ENCODE results near the gene IGSF9. TPM values are rescaled to one million over a fixed set of nuclear protein-coding genes. Genes with fewer than 3 reads are reported as not detected.

The IGSF9 gene
- 2.0 TPM for polyA plus RNA-seq (2013)

- CTCF ChIA-PET: interaction anchor here (0.8 to 2.9 kb wide), 20 partner anchors 9 to 148 kb away, joined by 3 to 20 read pairs (median 4); partner anchors contain the start of gene TAGLN2
- POLR2A ChIA-PET: interaction anchor here (0.6 kb wide), 1 partner anchor 53 kb away, joined by 3 read pairs; no protein-coding TSS in a partner anchor
- 3% methylated on average over 26 of the region's 58 CpGs for WGBS (ENCODE audit: insufficient coverage)
- Histone ChIP-seq H3K27ac (ENCODE audit: insufficient read depth in 1 of 2, low read depth in 1 of 2, low read length in 2 of 2, poor library complexity in 1 of 2, severe bottlenecking in 2 of 2) (no peak within 1 kb of the TSS), H3K27me3 (replicated peaks in 2 of 5; ENCODE audit: control insufficient read depth in 4 of 5, insufficient read depth in 5 of 5, low read length in 4 of 5) (peaks cover 0 to 25% (median 0%) of the 10 kb centered on the region in 5 experiments), H3K4me1 (ENCODE audit: control extremely low read depth in 1 of 4, control insufficient read depth in 4 of 4, insufficient read depth in 4 of 4, low read length in 3 of 4) (peaks cover 0 to 27% (median 11%) of the 10 kb centered on the region in 4 experiments), H3K9me3 (ENCODE audit: control extremely low read depth in 1 of 5, control insufficient read depth in 4 of 5, insufficient read depth in 2 of 5, low read depth in 1 of 5, low read length in 4 of 5) (no peaks in the 10 kb centered on the region), H3K36me3 (ENCODE audit: control insufficient read depth in 4 of 4, insufficient read depth in 4 of 4, low read length in 3 of 4) (no peaks in the 10 kb centered on the region), H3K4me3 (ENCODE audit: control insufficient read depth in 1 of 7, extremely low read depth in 1 of 7, insufficient read depth in 4 of 7, low read depth in 2 of 7, low read length in 6 of 7) (peak within 1 kb of the TSS; percentile 8 to 73 (median 48))
- peak; percentile 89 to 93 (median 92) for DNase-seq
Observed at GRCh38 chr1:159945483-159946241, at the start of gene IGSF9. Gene IGSF9, minus strand, starts transcription at chr1:159945613. Its CDS starts 2,159 bp downstream, at chr1:159943454.

- POLR2A ChIA-PET: no interaction called here
- DNase-seq: no peak
- Histone ChIP-seq H3K27ac (ENCODE audit: insufficient read depth in 1 of 2, low read depth in 1 of 2, low read length in 2 of 2, poor library complexity in 1 of 2, severe bottlenecking in 2 of 2) (no peak overlapping the region), H3K4me3 (ENCODE audit: control insufficient read depth in 1 of 7, extremely low read depth in 1 of 7, insufficient read depth in 4 of 7, low read depth in 2 of 7, low read length in 6 of 7) (no peak overlapping the region), H3K4me1 (ENCODE audit: control extremely low read depth in 1 of 4, control insufficient read depth in 4 of 4, insufficient read depth in 4 of 4, low read length in 3 of 4) (peaks cover 0 to 8% (median 6%) of the 10 kb centered on the region in 4 experiments), H3K36me3 (ENCODE audit: control insufficient read depth in 4 of 4, insufficient read depth in 4 of 4, low read length in 3 of 4) (no peaks in the 10 kb centered on the region), H3K27me3 (replicated peaks in 2 of 5; ENCODE audit: control insufficient read depth in 4 of 5, insufficient read depth in 5 of 5, low read length in 4 of 5) (peaks cover 0 to 5% (median 0%) of the 10 kb centered on the region in 5 experiments), H3K9me3 (ENCODE audit: control extremely low read depth in 1 of 5, control insufficient read depth in 4 of 5, insufficient read depth in 2 of 5, low read depth in 1 of 5, low read length in 4 of 5) (no peaks in the 10 kb centered on the region)
- CTCF ChIA-PET: interaction anchor here (1.7 kb wide), 1 partner anchor 13 kb away, joined by 5 read pairs; no protein-coding TSS in a partner anchor
- 100% methylated on average over 2 of the region's 2 CpGs for whole genome bisulfite sequencing (ENCODE audit: insufficient coverage)
Observed at GRCh38 chr1:159994896-159995295, 49.5 kb upstream of the IGSF9 start.

DNA sequence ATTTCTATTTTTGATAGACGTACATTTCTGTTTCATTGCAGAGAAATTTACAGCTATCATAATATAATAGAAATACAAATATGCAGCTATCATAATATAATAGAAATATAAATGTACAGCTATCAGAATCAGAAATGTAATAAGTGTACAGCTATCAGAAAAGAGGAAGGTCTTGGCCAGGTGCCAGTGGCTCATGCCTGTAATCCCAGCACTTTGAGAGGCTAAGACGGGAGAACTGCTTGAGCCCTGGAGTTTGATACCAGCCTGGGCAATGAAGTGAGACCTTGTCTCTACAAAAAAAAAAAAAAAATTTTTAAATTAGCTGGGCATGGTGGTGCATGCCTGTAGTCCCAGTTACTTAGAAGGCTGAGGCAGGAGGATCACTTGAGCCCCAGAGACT, 48.5 kb upstream of the IGSF9 start:
- ChIA-PET POLR2A (no interaction called here), CTCF (interaction anchor here (1.6 to 1.7 kb wide), 3 partner anchors 8 to 13 kb away, joined by 4 to 5 read pairs (median 5); no protein-coding TSS in a partner anchor)
- H3K4me3 ChIP-seq (ENCODE audit: control insufficient read depth in 1 of 7, extremely low read depth in 1 of 7, insufficient read depth in 4 of 7, low read depth in 2 of 7, low read length in 6 of 7): no peak overlapping the region
- no CpG with 5 or more reads among the region's 2 CpGs for WGBS (ENCODE audit: insufficient coverage)
- no peak overlapping the region for H3K27ac ChIP-seq (ENCODE audit: insufficient read depth in 1 of 2, low read depth in 1 of 2, low read length in 2 of 2, poor library complexity in 1 of 2, severe bottlenecking in 2 of 2)
- no peak for DNase-seq
- peaks cover 0 to 8% (median 6%) of the 10 kb centered on the region in 4 experiments for H3K4me1 ChIP-seq (ENCODE audit: control extremely low read depth in 1 of 4, control insufficient read depth in 4 of 4, insufficient read depth in 4 of 4, low read length in 3 of 4)
- H3K27me3 ChIP-seq (replicated peaks in 2 of 5; ENCODE audit: control insufficient read depth in 4 of 5, insufficient read depth in 5 of 5, low read length in 4 of 5): peaks cover 0 to 4% (median 0%) of the 10 kb centered on the region in 5 experiments
- H3K36me3 ChIP-seq (ENCODE audit: control insufficient read depth in 4 of 4, insufficient read depth in 4 of 4, low read length in 3 of 4): no peaks in the 10 kb centered on the region
- H3K9me3 ChIP-seq (ENCODE audit: control extremely low read depth in 1 of 5, control insufficient read depth in 4 of 5, insufficient read depth in 2 of 5, low read depth in 1 of 5, low read length in 4 of 5): no peaks in the 10 kb centered on the region

DNA sequence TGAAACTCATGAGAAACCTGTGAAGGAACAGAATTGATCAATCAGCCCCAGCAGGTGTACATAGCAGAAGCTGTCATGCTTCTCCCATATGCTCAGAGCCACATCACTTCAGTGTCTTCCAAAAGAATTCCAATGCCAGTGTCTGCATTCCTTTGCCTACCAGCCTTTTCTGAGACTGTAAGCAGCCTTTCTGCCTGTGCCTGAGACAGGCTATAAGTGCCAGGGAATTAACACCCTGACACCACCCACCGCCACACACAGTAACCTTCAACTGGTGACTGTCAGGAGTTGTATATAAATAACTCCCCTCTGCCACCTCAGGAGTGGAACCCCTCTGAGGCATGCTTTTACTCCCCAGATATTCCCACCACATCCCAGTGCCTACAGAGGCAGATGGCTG, 46.7 kb upstream of the IGSF9 start:
- H3K9me3 ChIP-seq (ENCODE audit: control extremely low read depth in 1 of 5, control insufficient read depth in 4 of 5, insufficient read depth in 2 of 5, low read depth in 1 of 5, low read length in 4 of 5): no peaks in the 10 kb centered on the region
- H3K27ac ChIP-seq (ENCODE audit: insufficient read depth in 1 of 2, low read depth in 1 of 2, low read length in 2 of 2, poor library complexity in 1 of 2, severe bottlenecking in 2 of 2): no peak overlapping the region
- no peak overlapping the region for H3K4me3 ChIP-seq (ENCODE audit: control insufficient read depth in 1 of 7, extremely low read depth in 1 of 7, insufficient read depth in 4 of 7, low read depth in 2 of 7, low read length in 6 of 7)
- no peaks in the 10 kb centered on the region for H3K27me3 ChIP-seq (replicated peaks in 2 of 5; ENCODE audit: control insufficient read depth in 4 of 5, insufficient read depth in 5 of 5, low read length in 4 of 5)
- WGBS (ENCODE audit: insufficient coverage): no CpG with 5 or more reads among the region's 1 CpG
- ChIA-PET POLR2A (no interaction called here), CTCF (interaction anchor here (0.7 to 1.4 kb wide), 2 partner anchors 11 to 14 kb away, joined by 3 to 18 read pairs; no protein-coding TSS in a partner anchor)
- H3K36me3 ChIP-seq (ENCODE audit: control insufficient read depth in 4 of 4, insufficient read depth in 4 of 4, low read length in 3 of 4): no peaks in the 10 kb centered on the region
- H3K4me1 ChIP-seq (ENCODE audit: control extremely low read depth in 1 of 4, control insufficient read depth in 4 of 4, insufficient read depth in 4 of 4, low read length in 3 of 4): peaks cover 0 to 8% (median 6%) of the 10 kb centered on the region in 4 experiments
- DNase-seq: no peak

DNA sequence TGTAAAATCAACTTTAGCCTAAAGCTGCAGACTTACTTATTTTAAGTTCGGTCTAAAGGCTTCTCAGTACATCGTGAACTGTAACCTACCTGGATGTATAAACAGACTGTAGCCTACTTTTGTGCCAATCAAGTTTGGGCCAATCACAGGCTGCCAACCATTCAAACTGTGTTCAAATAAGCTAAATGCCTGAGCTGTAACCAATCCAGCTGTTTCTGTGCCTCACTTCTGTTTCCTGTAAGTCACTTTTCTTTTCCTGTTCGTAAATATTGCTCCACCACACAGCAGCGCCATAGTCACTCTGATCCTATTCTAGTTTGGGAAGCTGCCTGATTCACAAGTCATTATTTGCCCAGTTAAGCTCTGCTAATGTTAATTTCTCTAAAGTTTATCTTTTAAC, 46.1 kb upstream of the IGSF9 start:
- H3K27me3 ChIP-seq (replicated peaks in 2 of 5; ENCODE audit: control insufficient read depth in 4 of 5, insufficient read depth in 5 of 5, low read length in 4 of 5): no peaks in the 10 kb centered on the region
- ChIA-PET POLR2A (no interaction called here), CTCF (interaction anchor here (0.6 to 1.4 kb wide), 3 partner anchors 12 to 45 kb away, joined by 3 to 18 read pairs (median 3); no protein-coding TSS in a partner anchor)
- no peak overlapping the region for H3K4me3 ChIP-seq (ENCODE audit: control insufficient read depth in 1 of 7, extremely low read depth in 1 of 7, insufficient read depth in 4 of 7, low read depth in 2 of 7, low read length in 6 of 7)
- H3K27ac ChIP-seq (ENCODE audit: insufficient read depth in 1 of 2, low read depth in 1 of 2, low read length in 2 of 2, poor library complexity in 1 of 2, severe bottlenecking in 2 of 2): no peak overlapping the region
- peaks cover 0 to 8% (median 6%) of the 10 kb centered on the region in 4 experiments for H3K4me1 ChIP-seq (ENCODE audit: control extremely low read depth in 1 of 4, control insufficient read depth in 4 of 4, insufficient read depth in 4 of 4, low read length in 3 of 4)
- H3K9me3 ChIP-seq (ENCODE audit: control extremely low read depth in 1 of 5, control insufficient read depth in 4 of 5, insufficient read depth in 2 of 5, low read depth in 1 of 5, low read length in 4 of 5): no peaks in the 10 kb centered on the region
- no peaks in the 10 kb centered on the region for H3K36me3 ChIP-seq (ENCODE audit: control insufficient read depth in 4 of 4, insufficient read depth in 4 of 4, low read length in 3 of 4)
- 39% methylated on average over 3 of the region's 4 CpGs for WGBS (ENCODE audit: insufficient coverage)
- peak; percentile 69 to 80 (median 73) for DNase-seq

- H3K4me1 ChIP-seq (ENCODE audit: control extremely low read depth in 1 of 4, control insufficient read depth in 4 of 4, insufficient read depth in 4 of 4, low read length in 3 of 4): peaks cover 0 to 8% (median 6%) of the 10 kb centered on the region in 4 experiments
- no peak for DNase-seq
- H3K4me3 ChIP-seq (ENCODE audit: control insufficient read depth in 1 of 7, extremely low read depth in 1 of 7, insufficient read depth in 4 of 7, low read depth in 2 of 7, low read length in 6 of 7): no peak overlapping the region
- no peaks in the 10 kb centered on the region for H3K9me3 ChIP-seq (ENCODE audit: control extremely low read depth in 1 of 5, control insufficient read depth in 4 of 5, insufficient read depth in 2 of 5, low read depth in 1 of 5, low read length in 4 of 5)
- 100% methylated on average over 2 of the region's 5 CpGs for WGBS (ENCODE audit: insufficient coverage)
- no peaks in the 10 kb centered on the region for H3K36me3 ChIP-seq (ENCODE audit: control insufficient read depth in 4 of 4, insufficient read depth in 4 of 4, low read length in 3 of 4)
- no peaks in the 10 kb centered on the region for H3K27me3 ChIP-seq (replicated peaks in 2 of 5; ENCODE audit: control insufficient read depth in 4 of 5, insufficient read depth in 5 of 5, low read length in 4 of 5)
- H3K27ac ChIP-seq (ENCODE audit: insufficient read depth in 1 of 2, low read depth in 1 of 2, low read length in 2 of 2, poor library complexity in 1 of 2, severe bottlenecking in 2 of 2): no peak overlapping the region
- ChIA-PET CTCF (interaction anchor here (1.0 kb wide), 1 partner anchor 17 kb away, joined by 3 read pairs; no protein-coding TSS in a partner anchor), POLR2A (no interaction called here)
Observed at GRCh38 chr1:159990005-159990404, 44.6 kb upstream of the IGSF9 start.

DNA sequence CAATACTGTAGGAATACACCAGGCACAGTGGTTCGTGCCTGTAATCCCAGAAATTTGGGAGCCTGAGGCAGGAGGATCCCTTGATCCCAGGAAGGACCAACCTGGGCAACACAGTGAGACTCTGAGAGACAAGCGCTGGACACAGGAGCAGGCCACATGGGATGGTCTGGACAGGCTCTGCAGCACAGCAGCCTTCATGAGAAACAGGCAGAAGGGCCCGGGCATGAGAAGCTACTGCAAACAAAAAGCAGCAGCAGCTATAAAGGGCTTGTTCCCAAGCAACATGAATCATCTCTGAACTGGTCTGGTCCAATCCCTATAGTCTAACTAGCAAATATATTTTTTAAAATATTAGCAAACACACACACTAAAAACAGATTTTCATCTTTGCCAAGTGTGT, 44.2 kb upstream of the IGSF9 start:
- Histone ChIP-seq H3K4me1 (ENCODE audit: control extremely low read depth in 1 of 4, control insufficient read depth in 4 of 4, insufficient read depth in 4 of 4, low read length in 3 of 4) (peaks cover 0 to 8% (median 6%) of the 10 kb centered on the region in 4 experiments), H3K27me3 (replicated peaks in 2 of 5; ENCODE audit: control insufficient read depth in 4 of 5, insufficient read depth in 5 of 5, low read length in 4 of 5) (no peaks in the 10 kb centered on the region), H3K4me3 (ENCODE audit: control insufficient read depth in 1 of 7, extremely low read depth in 1 of 7, insufficient read depth in 4 of 7, low read depth in 2 of 7, low read length in 6 of 7) (no peak overlapping the region), H3K9me3 (ENCODE audit: control extremely low read depth in 1 of 5, control insufficient read depth in 4 of 5, insufficient read depth in 2 of 5, low read depth in 1 of 5, low read length in 4 of 5) (no peaks in the 10 kb centered on the region), H3K27ac (ENCODE audit: insufficient read depth in 1 of 2, low read depth in 1 of 2, low read length in 2 of 2, poor library complexity in 1 of 2, severe bottlenecking in 2 of 2) (no peak overlapping the region), H3K36me3 (ENCODE audit: control insufficient read depth in 4 of 4, insufficient read depth in 4 of 4, low read length in 3 of 4) (no peaks in the 10 kb centered on the region)
- WGBS (ENCODE audit: insufficient coverage): 100% methylated on average over 3 of the region's 3 CpGs
- ChIA-PET CTCF (interaction anchor here (1.0 to 2.3 kb wide), 2 partner anchors 17 to 18 kb away, joined by 3 to 10 read pairs; no protein-coding TSS in a partner anchor), POLR2A (no interaction called here)
- DNase-seq: no peak

Measured in common myeloid progenitor, CD34-positive (primary cell).